ENCODE results near the gene NTN5.

The NTN5 gene

GRCh38 chr19:48624791-48625723, 47.8 kb downstream of the NTN5 start:
- no peak for ATAC-seq
- Mint-ChIP-seq H3K36me3 (peaks cover 15% of the 10 kb centered on the region), H3K4me3 (peak overlapping the region; percentile 82), H3K9me3 (no peaks in the 10 kb centered on the region), H3K27me3 (no peaks in the 10 kb centered on the region), H3K27ac (peak overlapping the region; percentile 93), H3K4me1 (peaks cover 45% of the 10 kb centered on the region)

GRCh38 chr19:48624067-48624594, 48.7 kb downstream of the NTN5 start:
- peak overlapping the region; percentile 82 for H3K4me3 Mint-ChIP-seq
- H3K27ac Mint-ChIP-seq: peak overlapping the region; percentile 93
- peaks cover 19% of the 10 kb centered on the region for H3K36me3 Mint-ChIP-seq
- H3K27me3 Mint-ChIP-seq: no peaks in the 10 kb centered on the region
- H3K4me1 Mint-ChIP-seq: peaks cover 54% of the 10 kb centered on the region
- no peaks in the 10 kb centered on the region for H3K9me3 Mint-ChIP-seq
- ATAC-seq: peak; percentile 90

GRCh38 chr19:48623556-48624066, 49.2 kb downstream of the NTN5 start:
- Mint-ChIP-seq H3K4me1 (peaks cover 56% of the 10 kb centered on the region), H3K27ac (peak overlapping the region; percentile 93)

GRCh38 chr19:48619692-48620585, 52.9 kb downstream of the NTN5 start:
- H3K9me3 Mint-ChIP-seq: no peaks in the 10 kb centered on the region
- H3K36me3 Mint-ChIP-seq: peaks cover 58% of the 10 kb centered on the region
- H3K4me1 Mint-ChIP-seq: peaks cover 74% of the 10 kb centered on the region
- ATAC-seq: no peak
- H3K27ac Mint-ChIP-seq: peak overlapping the region; percentile 98
- H3K27me3 Mint-ChIP-seq: no peaks in the 10 kb centered on the region
- peak overlapping the region; percentile 95 for H3K4me3 Mint-ChIP-seq

More at GRCh38 chr19:48623556-48624066, 49.2 kb downstream of the NTN5 start:
- Mint-ChIP-seq H3K9me3 (no peaks in the 10 kb centered on the region), H3K36me3 (peaks cover 22% of the 10 kb centered on the region), H3K4me3 (peak overlapping the region; percentile 82), H3K27me3 (no peaks in the 10 kb centered on the region)
- ATAC-seq: no peak

- Mint-ChIP-seq H3K4me3 (peak within 1 kb of the TSS; percentile 95), H3K27ac (peak within 1 kb of the TSS; percentile 98), H3K4me1 (peaks cover 73% of the 10 kb centered on the region), H3K27me3 (no peaks in the 10 kb centered on the region), H3K9me3 (no peaks in the 10 kb centered on the region), H3K36me3 (peaks cover 63% of the 10 kb centered on the region)
- peak; percentile 96 for ATAC-seq
These were observed 53.7 kb downstream of the NTN5 start, which contains the start of the genes RPL18 and SPHK2 for GRCh38 chr19:48618916-48619691. TSS of gene RPL18 (minus strand) at chr19:48619178. CDS start at chr19:48619143, 35 bp downstream. TSS of gene SPHK2 (plus strand) at chr19:48619506. CDS start at chr19:48620515, 1,009 bp downstream.

- Mint-ChIP-seq H3K4me1 (peaks cover 72% of the 10 kb centered on the region), H3K27ac (peak overlapping the region; percentile 98), H3K27me3 (no peaks in the 10 kb centered on the region)
These were observed 54.4 kb downstream of the NTN5 start for GRCh38 chr19:48618278-48618915.

GRCh38 chr19:48617146-48617937, 55.5 kb downstream of the NTN5 start:
- ATAC-seq: no peak
- Mint-ChIP-seq H3K27me3 (no peaks in the 10 kb centered on the region), H3K4me3 (peak overlapping the region; percentile 95), H3K36me3 (peaks cover 58% of the 10 kb centered on the region), H3K27ac (peak overlapping the region; percentile 98), H3K4me1 (peaks cover 65% of the 10 kb centered on the region), H3K9me3 (no peaks in the 10 kb centered on the region)

More at GRCh38 chr19:48618278-48618915, 54.4 kb downstream of the NTN5 start:
- peak overlapping the region; percentile 95 for H3K4me3 Mint-ChIP-seq
- H3K36me3 Mint-ChIP-seq: peaks cover 64% of the 10 kb centered on the region
- H3K9me3 Mint-ChIP-seq: no peaks in the 10 kb centered on the region
- no peak for ATAC-seq

GRCh38 chr19:48616491-48617056, 56.2 kb downstream of the NTN5 start:
- peak overlapping the region; percentile 95 for H3K4me3 Mint-ChIP-seq
- peaks cover 62% of the 10 kb centered on the region for H3K4me1 Mint-ChIP-seq
- peak overlapping the region; percentile 98 for H3K27ac Mint-ChIP-seq
- peaks cover 56% of the 10 kb centered on the region for H3K36me3 Mint-ChIP-seq
- no peak for ATAC-seq
- no peaks in the 10 kb centered on the region for H3K27me3 Mint-ChIP-seq
- no peaks in the 10 kb centered on the region for H3K9me3 Mint-ChIP-seq

- Mint-ChIP-seq H3K36me3 (peaks cover 56% of the 10 kb centered on the region), H3K27me3 (no peaks in the 10 kb centered on the region), H3K9me3 (no peaks in the 10 kb centered on the region), H3K4me1 (peaks cover 62% of the 10 kb centered on the region), H3K4me3 (peak overlapping the region; percentile 95), H3K27ac (peak overlapping the region; percentile 98)
- no peak for ATAC-seq
These were observed 56.8 kb downstream of the NTN5 start for GRCh38 chr19:48616041-48616436.

- H3K4me1 Mint-ChIP-seq: peaks cover 62% of the 10 kb centered on the region
- no peaks in the 10 kb centered on the region for H3K9me3 Mint-ChIP-seq
- H3K27ac Mint-ChIP-seq: no peak overlapping the region
- ATAC-seq: no peak
- no peaks in the 10 kb centered on the region for H3K27me3 Mint-ChIP-seq
- H3K4me3 Mint-ChIP-seq: no peak overlapping the region
- H3K36me3 Mint-ChIP-seq: peaks cover 56% of the 10 kb centered on the region
These were observed 57.4 kb downstream of the NTN5 start for GRCh38 chr19:48615231-48616040.

GRCh38 chr19:48614436-48615230, 58.2 kb downstream of the NTN5 start, which contains the start of gene FAM83E:
TSS of gene FAM83E (minus strand) at chr19:48615076. CDS start at chr19:48613372, 1,704 bp downstream.
- peak within 1 kb of the TSS; percentile 20 for H3K27ac Mint-ChIP-seq
- H3K4me1 Mint-ChIP-seq: peaks cover 54% of the 10 kb centered on the region
- no peaks in the 10 kb centered on the region for H3K9me3 Mint-ChIP-seq
- ATAC-seq: no peak
- H3K27me3 Mint-ChIP-seq: no peaks in the 10 kb centered on the region
- H3K36me3 Mint-ChIP-seq: peaks cover 55% of the 10 kb centered on the region
- no peak within 1 kb of the TSS for H3K4me3 Mint-ChIP-seq

Measured in stimulated activated memory B cell treated with anti-CD40 and anti-IgM and Interleukin-4, amounts not matched to agents 10 μg/mL and 1 μg/mL and 100 μg/mL, for 72 hours (primary cell).